Measurements from ENCODE around the gene PMAIP1. TPM values are rescaled to one million over a fixed set of nuclear protein-coding genes. Genes with fewer than 3 reads are reported as not detected.
"Not testable (repeated sequence)": the region's sequence is repeated elsewhere in the genome, so short reads cannot be mapped to it uniquely, and the experiment has no call there.

The PMAIP1 gene
- total RNA-seq, 2 experiments from 2014 or later: 97.6 to 104 TPM

- Mint-ChIP-seq H3K4me3 (no peak overlapping the region), H3K27me3 (peaks cover 3% of the 10 kb centered on the region), H3K27ac (no peak overlapping the region), H3K36me3 (no peaks in the 10 kb centered on the region), H3K4me1 (ENCODE audit: low read depth) (peaks cover 3% of the 10 kb centered on the region), H3K9me3 (no peaks in the 10 kb centered on the region)
- ChIA-PET CTCF (interaction anchor here (0.7 kb wide), 1 partner anchor 49 kb away, joined by 3 read pairs; no protein-coding TSS in a partner anchor), POLR2A (no interaction called here)
- no peak for DNase-seq
- intact Hi-C loops (cut with micrococcal nuclease): no loop called here
Observed at GRCh38 chr18:59870623-59871130, 29.1 kb upstream of the PMAIP1 start.

- intact Hi-C loops (cut with micrococcal nuclease): no loop called here
- CTCF ChIA-PET: interaction anchor here (1.6 kb wide), 1 partner anchor 35 kb away, joined by 6 read pairs; no protein-coding TSS in a partner anchor
- H3K9me3 Mint-ChIP-seq: no peaks in the 10 kb centered on the region
- POLR2A ChIA-PET: interaction anchor here (1.4 kb wide), 1 partner anchor 29 kb away, joined by 3 read pairs; no protein-coding TSS in a partner anchor
- peaks cover 10% of the 10 kb centered on the region for H3K4me1 Mint-ChIP-seq (ENCODE audit: low read depth)
- H3K27ac Mint-ChIP-seq: no peak overlapping the region
- H3K36me3 Mint-ChIP-seq: no peaks in the 10 kb centered on the region
- no peak overlapping the region for H3K4me3 Mint-ChIP-seq
- H3K27me3 Mint-ChIP-seq: peaks cover 3% of the 10 kb centered on the region
- no peak for DNase-seq
Observed at GRCh38 chr18:59871711-59872362, 28.0 kb upstream of the PMAIP1 start.

GRCh38 chr18:59873641-59874040, 26.2 kb upstream of the PMAIP1 start:
- Mint-ChIP-seq H3K27ac (no peak overlapping the region), H3K4me1 (ENCODE audit: low read depth) (peaks cover 12% of the 10 kb centered on the region), H3K4me3 (no peak overlapping the region), H3K27me3 (peaks cover 3% of the 10 kb centered on the region), H3K36me3 (no peaks in the 10 kb centered on the region), H3K9me3 (no peaks in the 10 kb centered on the region)
- intact Hi-C loops (cut with micrococcal nuclease): no loop called here
- ChIA-PET POLR2A (interaction anchor here (0.6 kb wide), 1 partner anchor 9 kb away, joined by 3 read pairs; no protein-coding TSS in a partner anchor), CTCF (interaction anchor here (1.6 kb wide), 1 partner anchor 37 kb away, joined by 6 read pairs; no protein-coding TSS in a partner anchor)
- DNase-seq: no peak

GRCh38 chr18:59874166-59874565, 25.6 kb upstream of the PMAIP1 start:
- Mint-ChIP-seq H3K4me3 (no peak overlapping the region), H3K4me1 (ENCODE audit: low read depth) (peaks cover 14% of the 10 kb centered on the region), H3K36me3 (no peaks in the 10 kb centered on the region), H3K27ac (no peak overlapping the region), H3K27me3 (peaks cover 3% of the 10 kb centered on the region), H3K9me3 (no peaks in the 10 kb centered on the region)
- ChIA-PET CTCF (no interaction called here), POLR2A (interaction anchor here (0.6 kb wide), 1 partner anchor 8 kb away, joined by 3 read pairs; no protein-coding TSS in a partner anchor)
- no peak for DNase-seq
- intact Hi-C loops (cut with micrococcal nuclease): no loop called here

- Mint-ChIP-seq H3K27me3 (peaks cover 3% of the 10 kb centered on the region), H3K4me3 (no peak overlapping the region), H3K9me3 (no peaks in the 10 kb centered on the region), H3K27ac (no peak overlapping the region), H3K4me1 (ENCODE audit: low read depth) (peaks cover 14% of the 10 kb centered on the region), H3K36me3 (no peaks in the 10 kb centered on the region)
- POLR2A ChIA-PET: interaction anchor here (1.8 kb wide), 1 partner anchor 24 kb away, joined by 7 read pairs; no protein-coding TSS in a partner anchor
- DNase-seq: no peak
- intact Hi-C loops (cut with micrococcal nuclease): loop anchor here (2.0 kb wide), 1 partner anchor 13 kb away; no protein-coding TSS in a partner anchor
- CTCF ChIA-PET: no interaction called here
Observed at GRCh38 chr18:59876310-59876626, 23.5 kb upstream of the PMAIP1 start.

GRCh38 chr18:59877361-59877760, 22.4 kb upstream of the PMAIP1 start:
- CTCF ChIA-PET: no interaction called here
- Mint-ChIP-seq H3K27me3 (peaks cover 3% of the 10 kb centered on the region), H3K4me3 (no peak overlapping the region), H3K36me3 (no peaks in the 10 kb centered on the region), H3K27ac (no peak overlapping the region), H3K9me3 (no peaks in the 10 kb centered on the region), H3K4me1 (ENCODE audit: low read depth) (peaks cover 24% of the 10 kb centered on the region)
- intact Hi-C loops (cut with micrococcal nuclease): loop anchor here (1.0 to 2.0 kb wide), 2 partner anchors 8 to 15 kb away; no protein-coding TSS in a partner anchor
- POLR2A ChIA-PET: no interaction called here
- no peak for DNase-seq

GRCh38 chr18:59878644-59879043, 21.2 kb upstream of the PMAIP1 start:
- Mint-ChIP-seq H3K9me3 (no peaks in the 10 kb centered on the region), H3K4me1 (ENCODE audit: low read depth) (peaks cover 35% of the 10 kb centered on the region), H3K27me3 (peaks cover 3% of the 10 kb centered on the region), H3K36me3 (no peaks in the 10 kb centered on the region), H3K27ac (no peak overlapping the region), H3K4me3 (no peak overlapping the region)
- no peak for DNase-seq
- intact Hi-C loops (cut with micrococcal nuclease): no loop called here
- ChIA-PET POLR2A (interaction anchor here (1.0 to 1.4 kb wide), 2 partner anchors 21 to 22 kb away, joined by 4 read pairs; no protein-coding TSS in a partner anchor), CTCF (no interaction called here)

GRCh38 chr18:59881728-59882656, 17.8 kb upstream of the PMAIP1 start:
- Mint-ChIP-seq H3K9me3 (no peaks in the 10 kb centered on the region), H3K36me3 (no peaks in the 10 kb centered on the region), H3K27ac (peak overlapping the region; percentile 70), H3K4me3 (no peak overlapping the region), H3K27me3 (no peaks in the 10 kb centered on the region), H3K4me1 (ENCODE audit: low read depth) (peaks cover 41% of the 10 kb centered on the region)
- peak; percentile 52 for DNase-seq
- ChIA-PET CTCF (interaction anchor here (0.7 to 2.0 kb wide), 6 partner anchors 18 to 106 kb away, joined by 3 to 14 read pairs (median 4); partner anchors contain the start of gene PMAIP1), POLR2A (interaction anchor here (0.7 to 6.2 kb wide), 5 partner anchors 8 to 48 kb away, joined by 3 to 93 read pairs (median 8); partner anchors contain the start of gene PMAIP1)
- intact Hi-C loops (cut with micrococcal nuclease): no loop called here

- H3K27ac Mint-ChIP-seq: no peak overlapping the region
- peaks cover 37% of the 10 kb centered on the region for H3K4me1 Mint-ChIP-seq (ENCODE audit: low read depth)
- H3K4me3 Mint-ChIP-seq: no peak overlapping the region
- H3K9me3 Mint-ChIP-seq: no peaks in the 10 kb centered on the region
- intact Hi-C loops (cut with micrococcal nuclease): no loop called here
- H3K36me3 Mint-ChIP-seq: no peaks in the 10 kb centered on the region
- ChIA-PET CTCF (interaction anchor here (0.7 to 1.0 kb wide), 2 partner anchors 17 to 33 kb away, joined by 3 read pairs; no protein-coding TSS in a partner anchor), POLR2A (interaction anchor here (1.4 to 6.2 kb wide), 3 partner anchors 15 to 77 kb away, joined by 3 to 93 read pairs (median 12); partner anchors contain the start of gene PMAIP1)
- DNase-seq: no peak
- H3K27me3 Mint-ChIP-seq: no peaks in the 10 kb centered on the region
Observed at GRCh38 chr18:59884351-59884750, 15.4 kb upstream of the PMAIP1 start.

GRCh38 chr18:59885579-59886163, 14.1 kb upstream of the PMAIP1 start:
- no peaks in the 10 kb centered on the region for H3K27me3 Mint-ChIP-seq
- ChIA-PET POLR2A (interaction anchor here (0.8 to 6.2 kb wide), 6 partner anchors 14 to 78 kb away, joined by 3 to 93 read pairs (median 4); partner anchors contain the start of gene PMAIP1), CTCF (interaction anchor here (0.8 to 1.0 kb wide), 4 partner anchors 16 to 62 kb away, joined by 3 to 6 read pairs (median 4); no protein-coding TSS in a partner anchor)
- peak; percentile 46 for DNase-seq
- H3K4me1 Mint-ChIP-seq (ENCODE audit: low read depth): peaks cover 37% of the 10 kb centered on the region
- no peaks in the 10 kb centered on the region for H3K9me3 Mint-ChIP-seq
- no peaks in the 10 kb centered on the region for H3K36me3 Mint-ChIP-seq
- intact Hi-C loops (cut with micrococcal nuclease): loop anchor here (1.0 kb wide), 5 partner anchors 8 to 51 kb away; partner anchors contain the start of gene PMAIP1
- peak overlapping the region; percentile 27 for H3K4me3 Mint-ChIP-seq
- peak overlapping the region; percentile 63 for H3K27ac Mint-ChIP-seq

GRCh38 chr18:59886399-59886798, 13.4 kb upstream of the PMAIP1 start:
- DNase-seq; H3K27me3 Mint-ChIP-seq; CTCF ChIA-PET; H3K9me3 Mint-ChIP-seq; H3K4me3 Mint-ChIP-seq; intact Hi-C loops (cut with micrococcal nuclease); H3K36me3 Mint-ChIP-seq: not testable (repeated sequence)
- POLR2A ChIA-PET: interaction anchor here (0.6 to 6.2 kb wide), 2 partner anchors 13 to 48 kb away, joined by 6 to 93 read pairs; partner anchors contain the start of gene PMAIP1
- Mint-ChIP-seq H3K4me1 (ENCODE audit: low read depth) (peaks cover 37% of the 10 kb centered on the region), H3K27ac (peak overlapping the region; percentile 63)

Measured in activated CD4-positive, alpha-beta memory T cell treated with anti-CD3 and anti-CD28 coated beads for 36 hours (primary cell).